Epithelial cell of proximal tubule (primary cell): Measurements from ENCODE around the gene PALD1. TPM values are rescaled to one million over a fixed set of nuclear protein-coding genes. Genes with fewer than 3 reads are reported as not detected.

ENCODE experiments used
- DNase-seq: peaks from one replicate; pipeline ENCODE4 v3.0.0-alpha.2; 2011; ENCODE audit warnings: low read depth
- H3K4me3 ChIP-seq: 2 replicates; pipeline ENCODE4 v1.5.1; 2011; ENCODE audit warnings: low read depth, mild to moderate bottlenecking, low read length
- total RNA-seq: library from RNA; depleted of rRNA; stranded (reverse); fragments of >200 nt; gene quantifications from 2 replicates; pipeline ENCODE4 v1.2.3, GENCODE V29; 2015
- TF ChIP-seq, protein P1 (sequence below): conservative IDR thresholded peaks from 2 replicates; pipeline ENCODE4 v1.5.1; 2012; ENCODE audit warnings: low read depth, mild to moderate bottlenecking, low read length

PALD1 gene
- total RNA-seq, 1 donor from 2014 or later, result 3.3 TPM

DNA sequence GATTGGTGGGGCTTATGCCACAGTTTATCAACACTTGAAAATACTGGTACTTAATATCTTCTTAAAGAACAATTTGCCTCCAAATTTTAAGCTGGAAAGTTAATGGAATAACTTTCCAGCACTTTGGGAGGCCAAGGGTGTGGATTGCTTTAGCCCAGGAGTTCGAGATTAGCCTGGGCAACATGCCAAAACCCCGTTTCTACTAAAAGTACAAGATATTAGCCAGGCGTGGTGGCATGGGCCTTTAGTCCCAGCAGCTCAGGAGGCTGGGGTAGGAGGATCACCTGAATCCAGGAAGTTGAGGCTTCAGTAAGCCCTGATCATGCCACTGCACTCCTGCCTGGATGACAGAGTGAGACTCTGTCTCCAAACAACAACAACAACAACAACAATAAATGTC, 68.0 kb downstream of the PALD1 start:
- H3K4me3 ChIP-seq, result no peak overlapping the region
- TF ChIP-seq, protein P1, sequence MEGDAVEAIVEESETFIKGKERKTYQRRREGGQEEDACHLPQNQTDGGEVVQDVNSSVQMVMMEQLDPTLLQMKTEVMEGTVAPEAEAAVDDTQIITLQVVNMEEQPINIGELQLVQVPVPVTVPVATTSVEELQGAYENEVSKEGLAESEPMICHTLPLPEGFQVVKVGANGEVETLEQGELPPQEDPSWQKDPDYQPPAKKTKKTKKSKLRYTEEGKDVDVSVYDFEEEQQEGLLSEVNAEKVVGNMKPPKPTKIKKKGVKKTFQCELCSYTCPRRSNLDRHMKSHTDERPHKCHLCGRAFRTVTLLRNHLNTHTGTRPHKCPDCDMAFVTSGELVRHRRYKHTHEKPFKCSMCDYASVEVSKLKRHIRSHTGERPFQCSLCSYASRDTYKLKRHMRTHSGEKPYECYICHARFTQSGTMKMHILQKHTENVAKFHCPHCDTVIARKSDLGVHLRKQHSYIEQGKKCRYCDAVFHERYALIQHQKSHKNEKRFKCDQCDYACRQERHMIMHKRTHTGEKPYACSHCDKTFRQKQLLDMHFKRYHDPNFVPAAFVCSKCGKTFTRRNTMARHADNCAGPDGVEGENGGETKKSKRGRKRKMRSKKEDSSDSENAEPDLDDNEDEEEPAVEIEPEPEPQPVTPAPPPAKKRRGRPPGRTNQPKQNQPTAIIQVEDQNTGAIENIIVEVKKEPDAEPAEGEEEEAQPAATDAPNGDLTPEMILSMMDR, result no peak
- DNase-seq, result no peak

DNA sequence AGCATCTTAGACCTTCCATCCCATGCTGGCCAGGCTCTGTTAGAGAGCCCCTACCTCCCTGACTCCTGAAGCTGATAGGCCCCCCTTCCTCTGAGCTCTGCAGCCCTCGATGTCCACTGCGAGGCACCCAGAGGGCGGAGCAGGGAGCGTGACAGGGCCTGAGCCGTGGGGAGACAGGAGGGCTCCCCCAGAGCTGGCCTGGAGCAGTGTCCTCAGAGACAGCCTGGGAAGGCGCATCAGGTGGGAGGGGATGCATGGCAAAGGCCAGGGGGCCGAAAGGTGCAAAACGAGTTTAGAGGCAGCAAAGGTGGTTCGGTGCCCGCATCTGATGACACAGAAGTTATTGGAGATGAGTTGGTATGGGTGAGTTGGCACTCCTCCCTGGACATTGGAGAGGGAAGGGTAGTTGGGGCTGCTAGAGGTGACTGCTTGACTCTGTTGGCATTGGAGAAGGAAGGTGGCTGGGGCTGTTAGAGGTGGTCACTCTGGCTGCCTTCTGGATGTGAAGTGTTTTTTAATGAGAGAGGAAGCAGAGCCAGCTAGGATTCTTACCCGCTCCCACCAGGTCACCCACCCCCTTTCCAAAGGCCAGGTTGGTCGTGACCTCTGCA, 70.9 kb downstream of the PALD1 start:
- no peak for DNase-seq
- no peak overlapping the region for H3K4me3 ChIP-seq
- TF ChIP-seq, protein P1, result no peak

DNA sequence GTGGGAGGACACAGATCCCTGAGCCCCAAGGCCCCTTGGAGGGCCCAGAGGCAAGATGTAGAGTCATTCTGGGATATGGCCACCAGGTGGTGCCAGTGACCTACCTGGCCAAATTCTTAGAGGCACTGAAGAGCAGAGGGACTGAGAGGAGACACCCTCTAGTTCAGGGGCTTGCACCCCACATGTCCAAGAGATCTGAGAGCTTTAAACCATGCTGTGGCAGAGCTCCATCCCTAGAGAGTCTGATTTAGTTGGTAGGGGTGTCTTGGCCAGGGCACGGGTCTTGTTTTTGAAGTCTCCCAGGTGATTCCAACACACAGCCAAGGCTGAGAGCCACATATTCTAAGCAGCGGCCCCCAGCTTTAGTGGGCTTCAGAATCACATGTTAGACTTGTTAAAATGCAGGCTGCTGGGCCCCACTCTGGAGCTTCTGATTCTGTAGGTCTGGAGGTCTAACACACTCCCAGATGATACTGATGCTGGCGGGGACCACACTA, 71.4 kb downstream of the PALD1 start:
- TF ChIP-seq, protein P1, result peak; percentile 96
- DNase-seq, result no peak
- no peak overlapping the region for H3K4me3 ChIP-seq

DNA sequence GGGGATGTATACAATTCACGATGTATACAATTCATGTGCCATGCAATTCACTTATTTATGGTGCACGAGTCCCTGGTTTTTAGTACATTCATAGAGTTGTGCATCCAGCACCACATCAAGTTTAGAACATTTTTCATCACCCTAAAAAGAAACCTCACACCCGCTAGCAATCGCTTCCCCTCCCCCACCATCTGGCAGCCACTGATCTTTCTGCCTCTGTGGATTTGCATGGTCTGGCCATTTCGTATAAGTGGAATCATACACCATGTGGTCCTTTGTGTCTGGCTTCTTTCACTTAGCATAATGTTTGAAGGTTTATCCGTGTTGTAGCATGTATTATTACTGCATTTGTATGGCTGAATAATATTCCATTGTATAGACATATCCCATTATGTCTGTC, 71.9 kb downstream of the PALD1 start:
- no peak overlapping the region for H3K4me3 ChIP-seq
- TF ChIP-seq, protein P1, result no peak
- DNase-seq, result no peak

DNA sequence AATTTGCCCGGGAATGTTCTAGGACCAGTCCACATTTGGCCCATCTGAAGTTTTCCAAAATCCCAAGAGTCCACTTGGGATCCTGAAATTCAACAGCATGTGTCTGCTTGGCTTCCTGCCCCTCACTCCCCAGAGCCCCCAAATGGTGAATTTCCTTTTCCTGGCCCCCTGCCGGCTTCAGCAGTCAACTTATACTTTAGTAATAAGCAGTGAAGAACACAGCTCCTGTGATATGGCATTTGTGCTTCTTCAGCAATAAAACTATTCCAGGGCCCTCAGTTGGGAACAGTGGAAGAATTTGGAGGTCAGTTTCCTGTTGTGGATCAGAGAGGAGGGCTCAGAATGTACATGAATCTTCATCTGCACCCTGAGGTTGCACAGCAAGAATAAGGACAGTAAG, 72.9 kb downstream of the PALD1 start:
- DNase-seq, result no peak
- TF ChIP-seq, protein P1, result no peak
- H3K4me3 ChIP-seq, result no peak overlapping the region

DNA sequence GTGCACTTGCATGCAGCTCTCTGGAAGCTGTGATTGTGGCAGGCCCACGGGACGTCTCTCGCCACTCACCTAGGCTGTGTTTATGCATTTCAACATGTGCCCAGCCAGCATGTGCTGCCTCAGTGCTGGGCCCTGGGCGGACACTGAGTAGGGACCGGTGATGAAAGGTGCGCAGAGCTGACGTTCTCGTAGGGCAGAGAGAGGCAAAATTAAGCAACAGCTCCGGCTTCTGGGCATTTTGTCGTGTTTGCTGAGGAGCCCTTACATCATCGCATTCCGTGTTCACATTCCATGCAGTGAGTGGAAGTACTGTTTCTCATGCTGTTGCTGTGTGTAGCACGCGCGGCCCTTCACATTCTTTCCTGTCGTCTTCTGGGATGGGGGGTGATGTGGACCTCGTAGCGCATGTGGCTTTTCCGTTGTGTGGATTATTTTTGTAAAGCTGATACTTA, 73.4 kb downstream of the PALD1 start:
- peak; percentile 56 for DNase-seq
- no peak overlapping the region for H3K4me3 ChIP-seq
- TF ChIP-seq, protein P1, result no peak

DNA sequence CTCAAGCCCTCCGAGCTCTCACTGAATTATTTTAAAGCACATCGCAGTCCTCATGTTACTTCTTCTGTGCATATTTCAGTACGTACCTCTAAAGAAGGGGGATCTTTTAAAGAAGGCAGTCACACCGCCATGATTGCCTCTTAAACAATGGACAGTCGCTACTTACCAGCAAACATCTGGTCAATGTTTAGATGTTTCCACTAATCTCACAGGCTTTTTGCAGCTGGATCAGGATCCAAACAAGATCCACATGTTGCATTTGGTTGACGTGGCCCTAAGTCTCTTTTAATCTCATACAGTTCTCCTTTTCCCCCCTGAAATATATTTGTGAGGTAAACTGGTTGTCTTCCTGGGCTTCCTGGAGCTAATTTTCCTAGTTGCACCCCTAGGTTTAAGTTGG, 74.0 kb downstream of the PALD1 start:
- TF ChIP-seq, protein P1, result no peak
- H3K4me3 ChIP-seq, result no peak overlapping the region
- no peak for DNase-seq
